IMR-90 (cell line): ENCODE data around the gene SLC6A3.
"Not testable (repeated sequence)": the region's sequence is repeated elsewhere in the genome, so short reads cannot be mapped to it uniquely, and the experiment has no call there.

Experiments
- CTCF ChIP-seq: conservative IDR thresholded peaks from 2 replicates; pipeline ENCODE4 v1.5.1; 2012; ENCODE audit warnings: mild to moderate bottlenecking, low read depth, low read length, improper control_type of control experiment
- FOS ChIP-seq: fragments of 150-350 bp; IDR thresholded peaks from 2 replicates; pipeline ENCODE4 v1.6.1; 2016; ENCODE audit warnings: low read depth, low read length
- MAZ ChIP-seq: IDR thresholded peaks from 2 replicates; pipeline ENCODE4 v1.6.1; 2012; ENCODE audit warnings: low read depth, mild to moderate bottlenecking, low read length, improper control_type of control experiment, moderate library complexity, borderline replicate concordance
- NFE2L2 ChIP-seq: fragments of 150-350 bp; IDR thresholded peaks from 2 replicates; pipeline ENCODE4 v1.6.1; 2016; ENCODE audit warnings: low read depth, mild to moderate bottlenecking, low read length
- POLR2A ChIP-seq: IDR thresholded peaks from 2 replicates; pipeline ENCODE4 v1.6.1; 2012; ENCODE audit warnings: mild to moderate bottlenecking, low read depth, low read length
- RAD21 ChIP-seq: IDR thresholded peaks from 2 replicates; pipeline ENCODE4 v1.6.1; 2012; ENCODE audit warnings: low read length, improper control_type of control experiment
- RCOR1 ChIP-seq: IDR thresholded peaks from 2 replicates; pipeline ENCODE4 v1.6.1; 2012; ENCODE audit warnings: mild to moderate bottlenecking, low read length, improper control_type of control experiment; ENCODE audit not compliant: insufficient replicate concordance
- RFX5 ChIP-seq: IDR thresholded peaks from 2 replicates; pipeline ENCODE4 v1.8.0; 2012; ENCODE audit warnings: low read depth, mild to moderate bottlenecking, low read length, moderate library complexity
- USF2 ChIP-seq: fragments of 150-350 bp; IDR thresholded peaks from 2 replicates; pipeline ENCODE4 v1.6.1; 2017; ENCODE audit warnings: mild to moderate bottlenecking, antibody characterized with exemption, low read length, low read depth

- TF ChIP-seq CTCF, POLR2A, FOS, RFX5, USF2, RCOR1, MAZ, RAD21, NFE2L2: not testable (repeated sequence)
These were observed 30.3 kb upstream of the SLC6A3 start for GRCh38 chr5:1475544-1475900.
